ENCODE measurements around the gene MRPL21.

DNA sequence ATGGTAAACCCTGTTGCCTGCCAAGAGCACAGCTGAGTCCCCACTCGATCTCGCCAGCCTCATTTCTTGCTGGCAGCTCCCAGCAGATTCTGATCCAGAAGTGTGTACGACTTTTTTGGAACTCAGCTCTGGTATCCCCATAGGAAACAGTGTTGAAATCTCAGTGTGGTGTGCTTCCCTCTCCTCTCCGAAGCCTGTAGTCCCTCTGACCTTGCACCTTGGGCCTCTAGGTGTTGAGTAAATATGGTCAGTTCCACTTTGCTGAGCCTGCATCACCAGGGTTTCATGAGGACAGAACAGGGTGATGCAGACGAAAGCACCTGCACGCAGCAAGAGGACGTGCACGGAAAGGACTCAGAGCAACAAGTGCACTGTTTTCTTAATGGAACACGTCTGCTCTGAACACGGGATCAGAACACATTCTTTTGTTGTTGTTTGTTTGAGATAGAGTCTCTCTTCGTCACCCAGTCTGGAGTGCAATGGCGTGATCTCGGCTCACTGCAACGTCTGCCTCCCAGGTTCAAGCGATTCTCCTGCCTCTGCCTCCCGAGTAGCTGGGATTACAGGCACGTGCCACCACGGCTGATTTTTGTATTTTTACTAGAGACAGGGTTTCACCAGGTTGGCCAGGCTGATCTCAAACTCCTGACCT lies 58.2 kb downstream of the MRPL21 start:
- TF ChIP-seq, protein P1, sequence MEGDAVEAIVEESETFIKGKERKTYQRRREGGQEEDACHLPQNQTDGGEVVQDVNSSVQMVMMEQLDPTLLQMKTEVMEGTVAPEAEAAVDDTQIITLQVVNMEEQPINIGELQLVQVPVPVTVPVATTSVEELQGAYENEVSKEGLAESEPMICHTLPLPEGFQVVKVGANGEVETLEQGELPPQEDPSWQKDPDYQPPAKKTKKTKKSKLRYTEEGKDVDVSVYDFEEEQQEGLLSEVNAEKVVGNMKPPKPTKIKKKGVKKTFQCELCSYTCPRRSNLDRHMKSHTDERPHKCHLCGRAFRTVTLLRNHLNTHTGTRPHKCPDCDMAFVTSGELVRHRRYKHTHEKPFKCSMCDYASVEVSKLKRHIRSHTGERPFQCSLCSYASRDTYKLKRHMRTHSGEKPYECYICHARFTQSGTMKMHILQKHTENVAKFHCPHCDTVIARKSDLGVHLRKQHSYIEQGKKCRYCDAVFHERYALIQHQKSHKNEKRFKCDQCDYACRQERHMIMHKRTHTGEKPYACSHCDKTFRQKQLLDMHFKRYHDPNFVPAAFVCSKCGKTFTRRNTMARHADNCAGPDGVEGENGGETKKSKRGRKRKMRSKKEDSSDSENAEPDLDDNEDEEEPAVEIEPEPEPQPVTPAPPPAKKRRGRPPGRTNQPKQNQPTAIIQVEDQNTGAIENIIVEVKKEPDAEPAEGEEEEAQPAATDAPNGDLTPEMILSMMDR (IDR thresholded peaks at IDR 0.05 in 4 of 5, conservative IDR thresholded peaks at IDR 0.05 in 1 of 5), result no peak
- TF ChIP-seq POLR2A (IDR thresholded peaks at IDR 0.05), result no peak

All from gastrocnemius medialis (tissue), 4 donors.